Loucy (cell line): ENCODE data around the gene B4GALNT4.

Experiments
- EZH2phosphoT487 ChIP-seq: fragments of 200-600 bp; IDR thresholded peaks from 2 replicates; pipeline ENCODE4 v1.6.1; 2018; ENCODE audit warnings: antibody characterized with exemption, mild to moderate bottlenecking, moderate library complexity, borderline replicate concordance
- TF ChIP-seq, protein P1 (sequence below): fragments of 200-600 bp; sonication (generic); conservative IDR thresholded peaks from 2 replicates; pipeline ENCODE4 v1.5.1; 2014; ENCODE audit warnings: mild to moderate bottlenecking, antibody characterized with exemption, low read length

DNA sequence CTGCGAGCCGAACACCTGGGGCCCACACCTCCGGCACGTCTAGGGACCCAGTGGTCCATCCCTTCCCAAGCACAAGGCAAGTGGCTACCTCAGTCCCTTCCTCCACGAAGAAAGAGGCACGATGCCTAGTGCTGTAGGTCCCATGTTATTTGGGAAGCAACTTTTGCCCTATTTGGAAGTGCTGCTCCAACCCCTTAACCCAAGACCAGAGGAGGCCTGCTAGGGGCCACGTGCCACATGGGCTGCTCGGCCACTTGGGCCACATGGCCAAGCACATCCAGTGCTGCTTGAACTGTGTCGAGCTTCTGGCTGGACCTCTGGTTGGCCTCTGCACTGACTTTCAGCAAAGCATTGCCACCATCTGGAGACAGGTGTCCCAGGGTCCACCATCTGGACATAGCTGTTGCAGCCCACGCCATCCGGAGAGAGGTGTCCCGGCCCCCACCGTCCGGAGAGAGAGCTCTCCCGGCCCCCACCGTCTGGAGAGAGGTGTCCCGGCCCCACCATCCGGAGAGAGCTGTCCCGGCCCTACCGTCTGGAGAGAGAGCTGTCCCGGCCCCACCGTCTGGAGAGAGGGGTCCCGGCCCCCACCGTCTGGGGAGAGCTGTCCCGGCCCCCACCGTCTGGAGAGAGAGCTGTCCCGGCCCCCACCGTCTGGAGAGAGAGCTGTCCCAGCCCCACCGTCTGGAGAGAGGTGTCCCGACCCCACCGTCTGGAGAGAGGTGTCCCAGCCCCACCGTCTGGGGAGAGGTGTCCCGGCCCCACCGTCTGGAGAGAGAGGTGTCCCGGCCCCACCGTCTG is 6.5 kb upstream of the B4GALNT4 start:
- TF ChIP-seq, protein P1, sequence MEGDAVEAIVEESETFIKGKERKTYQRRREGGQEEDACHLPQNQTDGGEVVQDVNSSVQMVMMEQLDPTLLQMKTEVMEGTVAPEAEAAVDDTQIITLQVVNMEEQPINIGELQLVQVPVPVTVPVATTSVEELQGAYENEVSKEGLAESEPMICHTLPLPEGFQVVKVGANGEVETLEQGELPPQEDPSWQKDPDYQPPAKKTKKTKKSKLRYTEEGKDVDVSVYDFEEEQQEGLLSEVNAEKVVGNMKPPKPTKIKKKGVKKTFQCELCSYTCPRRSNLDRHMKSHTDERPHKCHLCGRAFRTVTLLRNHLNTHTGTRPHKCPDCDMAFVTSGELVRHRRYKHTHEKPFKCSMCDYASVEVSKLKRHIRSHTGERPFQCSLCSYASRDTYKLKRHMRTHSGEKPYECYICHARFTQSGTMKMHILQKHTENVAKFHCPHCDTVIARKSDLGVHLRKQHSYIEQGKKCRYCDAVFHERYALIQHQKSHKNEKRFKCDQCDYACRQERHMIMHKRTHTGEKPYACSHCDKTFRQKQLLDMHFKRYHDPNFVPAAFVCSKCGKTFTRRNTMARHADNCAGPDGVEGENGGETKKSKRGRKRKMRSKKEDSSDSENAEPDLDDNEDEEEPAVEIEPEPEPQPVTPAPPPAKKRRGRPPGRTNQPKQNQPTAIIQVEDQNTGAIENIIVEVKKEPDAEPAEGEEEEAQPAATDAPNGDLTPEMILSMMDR, result no peak
- TF ChIP-seq EZH2phosphoT487, result no peak
